ENCODE data around the gene BPGM.

BPGM gene

GRCh38 chr7:134697205-134697886 is 50.7 kb downstream of the BPGM start:
- no peak for DNase-seq (ENCODE audit: low read depth)

- no peak for DNase-seq (ENCODE audit: low read depth)
These were observed 51.8 kb downstream of the BPGM start for GRCh38 chr7:134698481-134698880.

GRCh38 chr7:134699021-134699818 is 52.6 kb downstream of the BPGM start:
- DNase-seq (ENCODE audit: low read depth), result no peak

GRCh38 chr7:134699899-134700298 is 53.2 kb downstream of the BPGM start:
- no peak for DNase-seq (ENCODE audit: low read depth)

GRCh38 chr7:134701272-134701671 is 54.6 kb downstream of the BPGM start:
- no peak for DNase-seq (ENCODE audit: low read depth)

- DNase-seq (ENCODE audit: low read depth), result no peak
These were observed 56.0 kb downstream of the BPGM start for GRCh38 chr7:134702366-134703240.

GRCh38 chr7:134703241-134703594 is 56.6 kb downstream of the BPGM start:
- DNase-seq (ENCODE audit: low read depth), result no peak

GRCh38 chr7:134703782-134704181 is 57.1 kb downstream of the BPGM start:
- DNase-seq (ENCODE audit: low read depth), result no peak

GRCh38 chr7:134704827-134705226 is 58.2 kb downstream of the BPGM start:
- no peak for DNase-seq (ENCODE audit: low read depth)

- DNase-seq (ENCODE audit: low read depth), result no peak
These were observed 59.1 kb downstream of the BPGM start for GRCh38 chr7:134705716-134706115.

- no peak for DNase-seq (ENCODE audit: low read depth)
These were observed 59.8 kb downstream of the BPGM start for GRCh38 chr7:134706468-134706867.

- no peak for DNase-seq (ENCODE audit: low read depth)
These were observed 61.2 kb downstream of the BPGM start for GRCh38 chr7:134707663-134708378.

GRCh38 chr7:134708692-134709091 is 62.0 kb downstream of the BPGM start:
- DNase-seq (ENCODE audit: low read depth), result no peak

GRCh38 chr7:134709197-134709596 is 62.5 kb downstream of the BPGM start:
- no peak for DNase-seq (ENCODE audit: low read depth)

GRCh38 chr7:134710511-134710853 is 63.8 kb downstream of the BPGM start:
- DNase-seq (ENCODE audit: low read depth), result no peak

- DNase-seq (ENCODE audit: low read depth), result peak; percentile 20
These were observed 64.4 kb downstream of the BPGM start for GRCh38 chr7:134710854-134711624.

- DNase-seq (ENCODE audit: low read depth), result no peak
These were observed 65.5 kb downstream of the BPGM start for GRCh38 chr7:134712196-134712595.

- no peak for DNase-seq (ENCODE audit: low read depth)
These were observed 68.0 kb downstream of the BPGM start for GRCh38 chr7:134714470-134715205.

- DNase-seq (ENCODE audit: low read depth), result no peak
These were observed 71.7 kb downstream of the BPGM start for GRCh38 chr7:134718211-134718875.
